GM18909 (cell line): ENCODE results near the gene DMKN.

Source experiments
- ATAC-seq: cut with Tn5 transposase; IDR thresholded peaks from one replicate; pipeline ENCODE4 v1.9.1; 2021; ENCODE audit warnings: mild to moderate bottlenecking; ENCODE audit not compliant: unreplicated experiment, poor library complexity

Gene DMKN

DNA sequence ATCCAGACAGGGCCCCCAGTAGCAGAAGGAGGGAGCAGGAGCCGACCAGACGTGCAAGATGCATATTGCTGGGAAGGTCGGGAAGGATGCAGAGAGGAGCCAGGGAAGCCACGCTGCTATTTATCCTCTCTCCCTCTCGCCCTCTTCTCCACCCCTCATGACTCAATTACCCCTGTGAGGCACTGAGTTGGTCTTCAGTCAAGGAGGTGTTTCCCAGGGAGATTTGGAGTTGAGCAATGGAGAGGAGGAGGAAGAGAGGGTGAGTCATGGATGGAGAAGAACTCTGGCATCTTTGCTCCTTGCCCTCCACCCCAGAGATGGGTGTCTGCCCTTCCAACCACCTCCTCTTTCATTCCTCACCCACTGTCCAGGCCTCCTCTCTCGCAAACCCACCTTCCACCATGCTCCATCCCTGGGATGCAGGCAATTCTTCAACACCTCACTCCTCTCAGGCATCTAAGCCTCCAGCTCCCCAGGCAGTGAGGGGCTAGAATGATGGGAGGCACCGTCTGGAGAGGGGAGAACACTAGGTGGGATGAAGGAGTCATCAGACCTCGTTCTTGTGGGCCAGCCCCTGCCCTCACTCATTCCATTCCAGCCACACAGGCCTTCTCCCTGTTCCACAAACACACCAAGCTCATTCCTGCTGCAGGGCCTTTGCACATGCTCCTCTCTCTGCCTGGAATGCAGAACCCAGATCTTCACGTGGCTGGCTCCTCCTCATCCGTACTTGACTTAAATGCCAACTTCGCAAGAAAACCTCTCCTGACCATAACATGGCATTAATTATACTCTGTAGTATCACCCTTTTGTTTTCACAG lies 15.0 kb upstream of the DMKN start, which contains the start of gene SBSN:
Gene SBSN, minus strand, starts transcription at position 94 of the 821 bp plus-strand sequence. Its CDS starts 30 bp downstream, at position 64.
- ATAC-seq: no peak

DNA sequence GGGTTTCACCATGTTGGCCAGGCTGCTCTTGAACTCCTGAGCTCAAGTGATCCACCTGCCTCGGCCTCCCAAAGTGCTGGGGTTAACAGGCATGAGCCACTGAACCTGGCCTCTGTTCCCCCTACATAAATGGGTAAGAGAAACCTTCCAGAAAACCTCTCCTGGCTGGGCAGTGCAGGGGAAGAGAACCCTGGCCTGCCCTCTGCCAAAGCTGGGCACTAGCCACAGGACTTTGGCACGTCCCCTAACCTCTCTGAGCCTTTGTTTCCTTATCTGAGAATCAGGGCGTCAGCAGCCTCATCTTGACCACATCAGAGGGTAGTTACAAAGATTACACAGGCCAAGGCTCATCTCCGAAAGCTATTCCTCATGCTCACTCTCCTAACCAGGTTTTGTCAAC lies 12.4 kb upstream of the DMKN start:
- ATAC-seq: no peak

- ATAC-seq: no peak
These were observed 10.9 kb upstream of the DMKN start for GRCh38 chr19:35524181-35524837.

DNA sequence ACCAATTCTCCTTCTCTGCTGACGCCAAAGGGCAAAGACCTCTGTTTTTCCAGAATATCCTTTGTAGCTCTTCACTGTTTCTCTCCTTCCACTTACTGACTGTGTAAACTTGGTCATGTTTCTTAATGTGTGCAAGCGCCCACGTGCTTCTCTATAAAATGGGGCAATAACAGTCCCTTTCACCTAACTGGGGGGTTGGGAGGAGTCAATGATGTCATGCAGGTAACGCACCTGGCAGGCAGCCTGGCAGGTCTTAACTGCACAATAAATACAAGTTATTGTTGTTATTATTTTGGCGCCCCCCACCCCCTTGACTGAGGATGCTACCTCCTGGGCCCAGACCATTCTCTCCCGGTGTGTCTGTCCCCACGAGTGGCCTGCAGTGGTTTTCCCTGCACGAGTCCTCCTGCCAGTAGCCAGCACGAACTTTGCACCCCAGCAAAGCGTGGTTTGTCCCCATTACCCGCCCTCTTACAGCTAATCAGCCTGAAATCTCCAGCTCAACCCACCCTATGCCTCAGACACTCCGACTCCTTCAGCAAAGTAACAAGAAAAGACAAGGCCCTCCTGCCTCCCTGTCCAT lies 9.4 kb upstream of the DMKN start:
- no peak for ATAC-seq

DNA sequence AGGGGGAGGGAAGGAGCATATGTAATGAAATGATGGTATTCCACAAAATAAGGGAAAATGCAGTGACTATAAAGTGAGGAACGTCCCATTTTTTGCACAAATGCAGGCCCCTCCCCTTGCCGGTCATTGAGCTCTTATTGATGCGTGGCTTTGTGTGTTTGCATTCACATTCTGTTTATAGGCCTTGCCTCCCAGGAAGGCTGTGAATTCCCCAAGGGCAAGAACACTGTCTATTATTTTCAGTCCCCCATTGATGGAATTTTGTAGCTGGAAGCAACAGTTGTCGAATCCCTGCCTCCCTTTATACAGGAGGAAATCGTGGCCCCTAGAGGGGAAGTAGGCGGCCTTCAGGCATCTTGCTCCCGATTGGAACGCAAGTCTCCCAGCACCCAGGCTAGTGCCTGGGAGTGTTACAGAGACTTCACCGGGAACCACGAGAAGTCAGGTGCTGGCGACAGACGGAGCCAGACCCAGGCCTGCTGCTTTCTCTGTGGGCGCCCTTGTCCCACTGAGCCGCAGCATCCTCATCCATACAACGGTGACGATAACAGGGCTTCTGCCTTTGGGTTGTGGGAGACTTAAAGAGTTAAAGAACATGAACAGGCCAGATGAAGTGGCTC lies 7.8 kb upstream of the DMKN start:
- ATAC-seq: no peak

- no peak for ATAC-seq
These were observed 5.8 kb upstream of the DMKN start for GRCh38 chr19:35519291-35519690.

DNA sequence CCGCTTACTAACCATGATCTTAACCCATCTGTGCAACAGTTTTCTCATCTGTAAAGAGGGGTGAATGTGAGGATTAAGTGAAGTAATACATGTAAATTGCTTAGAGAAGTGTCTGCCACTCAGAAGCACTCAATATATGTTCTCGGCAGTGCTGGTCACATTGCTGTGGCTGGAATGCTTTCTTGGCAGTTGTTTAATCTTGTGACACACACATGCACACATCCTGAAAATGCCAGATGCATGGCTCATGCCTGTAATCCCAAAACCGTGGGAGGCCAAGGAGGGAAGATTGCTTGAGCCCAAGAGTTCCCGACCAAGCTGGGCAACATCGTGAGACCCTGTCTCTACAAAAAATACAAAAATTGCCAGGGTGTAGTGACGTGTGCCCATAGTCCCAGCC lies 4.9 kb upstream of the DMKN start:
- no peak for ATAC-seq

GRCh38 chr19:35517342-35517741 lies 3.9 kb upstream of the DMKN start:
- ATAC-seq: no peak

DNA sequence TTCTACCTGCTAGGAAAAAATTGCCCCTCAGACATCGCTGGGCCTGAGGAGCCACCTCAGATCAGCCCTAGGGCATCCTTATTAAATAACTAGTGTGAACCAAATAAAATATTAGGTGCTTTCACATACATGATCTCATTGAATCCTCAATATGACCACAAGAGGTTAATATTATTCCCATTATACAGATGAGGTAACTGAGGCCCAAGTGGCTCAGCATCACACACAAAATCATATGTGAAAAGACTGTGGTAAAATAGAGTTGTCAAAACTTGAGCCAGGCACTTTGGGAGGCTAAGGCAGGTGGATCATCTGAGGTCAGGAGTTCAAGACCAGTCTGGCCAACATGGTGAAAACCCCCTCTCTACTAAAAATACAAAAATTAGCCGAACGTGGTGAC lies 2.9 kb upstream of the DMKN start:
- ATAC-seq: no peak

DNA sequence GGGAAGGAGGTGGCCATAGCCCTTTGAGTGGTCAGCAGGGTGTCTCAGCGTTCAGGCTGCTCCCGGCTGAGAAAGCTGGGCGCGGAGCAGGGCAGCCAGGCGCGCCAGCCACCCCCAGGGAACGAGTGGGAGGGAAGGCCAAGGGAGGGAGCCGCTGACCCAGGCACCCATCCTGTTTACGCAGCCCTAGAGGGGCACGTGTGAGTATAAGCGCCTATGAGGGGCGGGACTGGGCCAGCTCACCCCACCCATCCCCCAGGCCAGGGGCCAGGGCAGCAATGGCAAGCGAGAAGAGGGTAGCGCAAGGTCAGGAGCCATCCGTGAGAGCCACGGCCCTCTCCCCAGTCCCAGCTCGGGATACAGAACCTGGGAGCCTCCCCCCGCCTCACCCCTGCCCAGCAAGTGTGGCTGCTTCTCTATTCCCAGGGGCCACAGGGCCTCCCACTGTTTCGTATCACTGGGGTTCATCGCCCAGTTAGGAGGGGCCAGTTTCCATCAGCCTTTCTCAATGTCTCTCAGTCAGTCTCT lies 897 bp upstream of the DMKN start:
- no peak for ATAC-seq

DNA sequence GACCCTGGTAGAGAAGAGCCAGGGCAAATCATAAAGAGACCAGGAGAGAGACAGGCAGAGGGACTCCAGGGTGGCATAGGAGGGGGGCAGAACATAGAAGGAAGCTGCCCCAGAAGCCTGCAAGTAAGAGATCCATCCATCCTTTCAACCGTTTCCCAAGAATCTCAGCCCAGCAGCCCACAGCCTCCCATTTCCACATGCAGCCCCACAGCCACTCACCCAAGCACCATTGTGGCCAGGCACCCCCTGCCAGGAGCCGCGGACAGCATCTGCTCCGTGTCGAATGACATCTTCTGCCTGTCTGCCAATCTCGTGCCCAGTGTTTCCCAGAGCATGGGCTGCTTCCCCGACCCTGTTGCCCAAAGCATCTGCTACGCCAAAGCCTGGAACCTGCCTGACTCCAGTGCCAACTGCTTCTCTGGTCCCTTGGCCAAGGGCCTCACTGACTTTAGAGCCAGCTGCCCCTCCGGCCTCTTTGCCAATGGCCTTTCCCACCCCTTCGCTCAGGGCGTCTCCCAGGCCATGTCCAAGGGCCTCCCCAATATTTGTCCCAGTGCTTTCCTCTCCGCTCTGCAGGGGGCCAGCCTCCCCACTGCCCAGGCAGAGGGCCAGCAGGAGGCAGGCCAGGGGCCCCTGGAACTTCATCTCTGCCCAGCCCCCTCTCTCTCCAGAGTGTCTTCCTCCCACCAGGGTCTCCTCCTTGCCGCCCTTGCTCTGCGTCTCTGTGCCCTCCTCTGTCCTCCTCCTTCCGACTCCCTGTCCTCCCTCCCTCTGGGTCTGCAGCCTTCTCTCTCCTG lies 420 bp downstream of the DMKN start:
- ATAC-seq: no peak

GRCh38 chr19:35511337-35511736 lies 2.1 kb downstream of the DMKN start:
- ATAC-seq: no peak

- no peak for ATAC-seq
These were observed 2.9 kb downstream of the DMKN start for GRCh38 chr19:35510626-35510964.

DNA sequence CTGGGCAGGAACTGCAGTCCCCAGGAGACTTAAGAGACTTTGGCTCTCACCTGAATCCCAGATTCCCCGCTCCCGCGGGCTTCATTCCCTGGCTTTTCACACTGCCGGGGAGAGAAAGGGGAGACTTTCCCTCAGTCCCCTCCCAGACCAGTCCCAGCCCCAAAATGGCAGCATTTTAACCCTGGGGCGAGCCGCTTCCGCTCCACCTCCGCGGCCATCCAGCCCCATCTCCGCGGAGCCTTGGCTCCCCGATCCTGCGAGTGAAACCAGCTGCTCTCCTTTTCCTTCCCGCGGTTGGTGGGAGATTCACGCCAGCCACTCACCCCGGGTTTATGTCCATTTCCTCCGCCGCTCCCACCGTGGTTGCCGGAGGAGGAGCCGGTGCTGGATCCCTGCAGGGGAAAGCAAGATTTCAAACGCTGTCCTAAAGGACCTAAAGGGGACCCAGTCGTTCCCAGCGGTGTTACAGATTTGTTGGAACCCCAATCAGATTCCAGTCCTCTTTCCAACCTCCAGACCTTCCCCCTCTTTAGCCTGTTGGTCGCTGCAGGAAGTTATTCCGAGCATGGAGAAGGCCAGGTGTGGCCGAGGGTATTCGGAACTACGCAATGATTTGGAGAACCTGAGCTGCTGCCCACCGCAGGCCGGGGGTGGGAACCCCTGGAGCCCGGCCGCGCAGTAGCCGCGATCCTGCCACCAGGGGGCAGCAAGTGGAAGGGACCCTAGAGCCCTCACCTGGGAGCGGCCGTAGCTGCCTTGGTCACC lies 3.4 kb downstream of the DMKN start:
- ATAC-seq: peak; percentile 64

GRCh38 chr19:35509018-35509652 lies 4.3 kb downstream of the DMKN start:
- ATAC-seq: no peak

- ATAC-seq: no peak
These were observed 5.3 kb downstream of the DMKN start for GRCh38 chr19:35508129-35508528.

DNA sequence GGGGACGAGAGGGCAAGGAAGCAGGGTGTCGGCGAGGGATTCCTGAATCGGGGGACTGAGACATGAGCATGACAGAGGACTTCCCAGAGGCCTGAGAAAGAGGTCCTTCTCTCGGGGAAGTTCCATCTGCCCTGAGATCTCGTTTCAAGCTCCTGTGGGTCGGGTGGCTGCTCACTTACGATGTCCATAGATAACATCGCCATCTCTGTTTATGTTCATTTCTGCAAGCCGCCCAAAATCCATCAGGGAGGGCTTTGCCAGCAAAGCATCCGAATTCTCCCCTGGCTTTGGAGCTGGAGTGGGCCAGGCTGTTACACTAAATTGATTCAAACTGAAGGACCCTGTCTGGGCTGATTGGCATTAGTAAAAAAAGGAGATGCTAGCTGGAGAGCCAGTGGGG lies 5.9 kb downstream of the DMKN start:
- ATAC-seq: no peak

DNA sequence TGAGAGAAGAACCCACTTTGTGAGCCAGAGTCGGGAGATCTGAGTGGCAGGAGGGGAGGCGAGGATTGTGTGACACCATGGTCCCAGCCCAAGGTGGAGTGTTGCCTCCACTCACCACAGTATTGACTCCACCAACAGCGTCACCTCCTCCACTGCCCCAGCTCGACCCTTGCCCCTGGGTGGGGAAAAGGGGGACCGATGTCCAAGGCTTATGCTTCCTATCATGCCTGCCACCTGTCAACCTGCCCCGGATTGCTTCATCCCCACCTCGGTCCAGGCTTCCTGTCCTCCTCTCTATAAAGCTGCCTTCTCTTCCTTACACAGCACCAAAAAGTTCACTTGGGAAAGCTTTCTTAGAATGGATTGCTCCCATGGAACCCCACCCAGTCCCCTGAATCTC lies 7.4 kb downstream of the DMKN start:
- ATAC-seq: no peak

DNA sequence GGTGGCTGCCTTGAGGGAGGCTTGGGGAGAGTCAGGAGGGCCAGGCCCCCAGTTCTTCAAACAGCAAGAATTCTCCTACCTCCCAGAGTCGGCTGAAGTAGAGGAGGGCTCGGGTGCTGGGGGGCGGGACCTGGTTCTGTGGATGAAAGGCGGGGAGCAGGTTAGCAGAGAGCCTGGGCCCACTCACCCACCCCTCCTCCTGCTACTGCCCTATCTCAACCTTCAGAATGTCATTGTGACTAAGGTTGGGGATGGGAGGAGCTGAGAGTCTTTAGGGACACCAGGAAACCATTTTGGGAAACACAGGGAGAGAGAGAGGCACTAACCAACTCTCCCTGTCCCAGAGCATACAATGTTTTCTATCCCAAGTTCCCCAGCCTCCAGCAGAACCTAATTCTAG lies 10.7 kb downstream of the DMKN start:
- no peak for ATAC-seq
